Skeletal muscle satellite cell (primary cell): ENCODE data around the gene SEPTIN14.
"Not testable (repeated sequence)": the region's sequence is repeated elsewhere in the genome, so short reads cannot be mapped to it uniquely, and the experiment has no call there.

Experiments used
- H3K27me3 ChIP-seq: 2 replicates; pipeline ENCODE4 v1.7.0; 2013; ENCODE audit warnings: low read length; ENCODE audit not compliant: control insufficient read depth, insufficient read depth
- H3K36me3 ChIP-seq: 2 replicates; pipeline ENCODE4 v1.7.0; 2013; ENCODE audit warnings: mild to moderate bottlenecking, control low read depth, low read length; ENCODE audit not compliant: insufficient read depth
- H3K4me1 ChIP-seq: 2 replicates; pipeline ENCODE4 v1.7.0; 2013; ENCODE audit warnings: low read length; ENCODE audit not compliant: control insufficient read depth, insufficient read depth
- H3K4me2 ChIP-seq: 2 replicates; pipeline ENCODE4 v1.7.0; 2013; ENCODE audit warnings: mild to moderate bottlenecking, low read length
- H3K4me3 ChIP-seq: 2 replicates; pipeline ENCODE4 v1.7.0; 2013; ENCODE audit warnings: low read length
- H3K9ac ChIP-seq: 2 replicates; pipeline ENCODE4 v1.7.0; 2013; ENCODE audit warnings: mild to moderate bottlenecking, low read depth, low read length, moderate library complexity
- H3K9me3 ChIP-seq: replicated peaks from 2 replicates; pipeline ENCODE4 v1.7.0; 2013; ENCODE audit warnings: mild to moderate bottlenecking, control low read depth, low read length

Gene SEPTIN14

DNA sequence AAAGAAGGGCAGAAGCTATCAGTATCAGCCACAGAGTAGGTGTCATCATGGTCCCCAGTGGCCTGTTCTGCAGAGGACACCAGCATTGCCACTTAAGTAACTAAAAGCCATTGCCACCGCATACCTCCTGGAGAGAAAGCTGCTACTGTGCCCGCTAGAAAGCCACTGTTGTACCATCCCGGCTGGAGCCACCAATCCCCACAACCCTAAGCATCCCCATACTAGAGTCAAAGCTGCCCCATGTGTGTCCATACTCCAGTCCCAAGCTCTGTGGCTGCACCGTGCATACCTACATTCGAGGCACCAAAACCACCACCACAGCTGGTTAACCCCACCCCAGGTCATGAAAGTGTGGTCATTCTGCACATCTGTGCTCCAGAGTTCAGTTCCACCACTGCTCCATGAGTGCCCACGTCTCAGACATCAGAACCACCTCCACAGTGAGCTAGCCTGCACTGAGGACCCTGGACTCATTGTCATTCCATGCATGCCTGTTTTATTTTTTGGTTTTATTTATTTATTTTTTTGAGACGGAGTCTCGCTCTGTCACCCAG is 9.5 kb upstream of the SEPTIN14 start:
- H3K9ac ChIP-seq, result no peak overlapping the region
- no peak overlapping the region for H3K4me2 ChIP-seq
- no peak overlapping the region for H3K4me3 ChIP-seq
- no peaks in the 10 kb centered on the region for H3K27me3 ChIP-seq
- no peaks in the 10 kb centered on the region for H3K4me1 ChIP-seq
- H3K36me3 ChIP-seq, result no peaks in the 10 kb centered on the region
- H3K9me3 ChIP-seq, result no peaks in the 10 kb centered on the region

DNA sequence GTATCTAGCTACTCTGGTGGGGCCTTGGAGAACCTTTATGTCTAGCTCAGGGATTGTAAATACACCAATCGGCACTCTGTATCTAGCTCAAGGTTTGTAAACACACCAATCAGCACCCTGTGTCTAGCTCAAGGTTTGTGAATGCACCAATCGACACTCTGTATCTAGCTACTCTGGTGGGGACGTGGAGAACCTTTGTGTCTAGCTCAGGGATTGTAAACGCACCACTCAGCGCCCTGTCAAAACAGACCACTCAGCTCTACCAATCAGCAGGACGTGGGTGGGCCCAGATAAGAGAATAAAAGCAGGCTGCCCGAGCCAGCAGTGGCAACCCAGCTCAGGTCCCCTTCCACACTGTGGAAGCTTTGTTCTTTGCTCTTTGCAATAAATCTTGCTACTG is 6.4 kb upstream of the SEPTIN14 start:
- not testable (repeated sequence) for H3K27me3 ChIP-seq

DNA sequence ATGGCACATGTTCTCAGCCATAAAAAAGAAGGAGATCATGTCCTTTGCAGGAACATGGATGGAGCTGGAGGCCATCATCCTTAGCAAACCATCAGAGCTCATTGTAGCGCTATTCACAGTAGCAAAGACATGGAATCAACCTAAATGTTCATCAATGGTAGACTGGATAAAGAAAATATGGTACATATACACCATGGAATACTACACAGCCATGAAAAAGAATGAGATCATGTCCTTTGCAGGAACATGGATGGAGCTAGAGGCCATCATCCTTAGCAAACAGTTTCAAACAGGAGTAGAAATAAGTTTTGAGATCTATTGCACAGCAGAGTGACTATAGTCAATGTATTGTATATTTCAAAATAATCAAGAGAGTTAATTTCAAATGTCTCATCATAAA is 17.4 kb downstream of the SEPTIN14 start:
- not testable (repeated sequence) for H3K27me3 ChIP-seq, H3K9me3 ChIP-seq, H3K4me2 ChIP-seq, H3K4me1 ChIP-seq, H3K36me3 ChIP-seq, H3K4me3 ChIP-seq, H3K9ac ChIP-seq

More for the DNA sequence above, 6.4 kb upstream of the SEPTIN14 start:
- H3K4me1 ChIP-seq, H3K4me3 ChIP-seq, H3K4me2 ChIP-seq, H3K9ac ChIP-seq, H3K36me3 ChIP-seq, H3K9me3 ChIP-seq: not testable (repeated sequence)

DNA sequence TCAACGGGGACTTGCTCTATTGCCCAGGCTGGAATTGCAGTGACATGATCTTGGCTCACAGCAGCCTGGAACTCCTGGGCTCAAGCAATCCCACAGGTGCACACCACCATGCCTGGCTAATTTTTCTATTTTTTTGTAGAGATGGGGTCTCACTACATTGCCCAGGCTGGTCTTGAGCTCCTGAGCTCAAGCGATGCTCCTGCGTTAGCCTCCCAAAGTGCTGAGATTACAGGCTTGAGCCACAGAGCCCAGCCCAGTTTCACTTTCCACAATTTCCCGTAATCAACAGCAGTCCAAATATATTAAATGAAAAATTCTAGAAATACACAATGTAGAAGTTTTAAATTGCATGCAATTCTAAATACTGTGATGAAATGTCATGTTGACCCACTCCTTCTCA is 24.0 kb downstream of the SEPTIN14 start:
- no peaks in the 10 kb centered on the region for H3K36me3 ChIP-seq
- no peak overlapping the region for H3K9ac ChIP-seq
- no peaks in the 10 kb centered on the region for H3K27me3 ChIP-seq
- H3K9me3 ChIP-seq, result no peaks in the 10 kb centered on the region
- no peaks in the 10 kb centered on the region for H3K4me1 ChIP-seq
- H3K4me3 ChIP-seq, result no peak overlapping the region
- H3K4me2 ChIP-seq, result no peak overlapping the region

DNA sequence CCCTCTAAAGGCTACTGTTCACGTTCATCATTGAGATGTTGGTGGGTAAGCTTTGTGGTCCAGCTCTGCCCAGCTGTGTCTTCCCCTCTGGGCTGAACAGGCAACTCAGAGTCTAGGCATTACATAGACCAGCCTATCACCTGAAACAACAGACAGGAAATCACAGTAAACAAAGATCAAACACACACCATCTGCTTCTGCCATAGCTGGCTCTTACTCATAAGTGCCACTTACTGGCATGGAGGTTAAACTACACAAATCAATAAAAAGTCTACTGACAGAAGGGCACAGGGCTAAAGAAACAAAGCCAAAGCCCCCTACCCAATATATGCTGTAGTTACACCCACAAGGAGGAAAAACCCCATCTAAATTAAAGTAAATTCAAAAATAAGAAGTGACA is 35.0 kb downstream of the SEPTIN14 start:
- no peaks in the 10 kb centered on the region for H3K27me3 ChIP-seq
- peaks cover 5% of the 10 kb centered on the region for H3K9me3 ChIP-seq
- H3K4me3 ChIP-seq, result no peak overlapping the region
- no peak overlapping the region for H3K4me2 ChIP-seq
- H3K9ac ChIP-seq, result no peak overlapping the region
- H3K36me3 ChIP-seq, result no peaks in the 10 kb centered on the region
- H3K4me1 ChIP-seq, result no peaks in the 10 kb centered on the region

DNA sequence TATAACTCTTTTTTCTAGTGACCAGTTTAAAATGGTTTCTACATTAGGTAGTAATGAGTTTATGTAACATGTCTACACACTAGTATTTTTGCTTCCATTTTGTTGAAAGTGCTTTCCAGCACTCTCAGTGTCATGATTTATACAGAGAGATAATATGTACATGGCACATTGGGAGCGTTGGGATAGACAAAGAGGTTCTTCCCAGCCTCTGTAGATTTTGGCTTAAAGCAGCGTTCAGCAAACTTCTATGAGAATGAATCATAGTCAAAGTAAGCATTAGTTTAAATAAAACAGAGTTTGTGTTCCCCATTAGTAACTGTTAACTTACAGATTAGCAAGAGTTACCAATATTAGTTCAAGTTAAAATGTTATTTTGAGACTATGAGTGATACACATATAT is 43.9 kb downstream of the SEPTIN14 start:
- Histone ChIP-seq H3K4me2 (no peak overlapping the region), H3K9ac (no peak overlapping the region), H3K9me3 (no peaks in the 10 kb centered on the region), H3K36me3 (no peaks in the 10 kb centered on the region), H3K4me1 (no peaks in the 10 kb centered on the region), H3K4me3 (no peak overlapping the region), H3K27me3 (no peaks in the 10 kb centered on the region)

DNA sequence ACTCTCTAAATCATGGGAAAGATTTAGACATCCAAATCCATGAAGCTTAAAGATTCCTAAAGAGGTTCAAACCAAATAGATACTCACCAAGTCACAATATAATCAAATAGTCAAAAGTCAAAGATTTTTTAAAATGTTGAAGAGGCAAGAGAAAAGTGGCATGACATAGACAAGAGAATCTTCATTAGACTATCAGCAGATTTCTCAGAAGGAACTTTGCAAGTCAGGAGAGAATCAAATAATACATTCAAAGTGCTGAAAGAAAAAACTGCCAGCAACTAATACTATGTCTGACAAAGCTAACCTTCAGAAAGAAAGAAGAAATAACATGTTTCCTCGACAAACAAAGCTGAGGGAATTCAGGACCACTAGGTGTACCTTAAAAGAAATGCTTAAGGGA is 65.3 kb downstream of the SEPTIN14 start:
- not testable (repeated sequence) for H3K4me2 ChIP-seq, H3K4me3 ChIP-seq, H3K27me3 ChIP-seq, H3K36me3 ChIP-seq, H3K4me1 ChIP-seq, H3K9ac ChIP-seq, H3K9me3 ChIP-seq

DNA sequence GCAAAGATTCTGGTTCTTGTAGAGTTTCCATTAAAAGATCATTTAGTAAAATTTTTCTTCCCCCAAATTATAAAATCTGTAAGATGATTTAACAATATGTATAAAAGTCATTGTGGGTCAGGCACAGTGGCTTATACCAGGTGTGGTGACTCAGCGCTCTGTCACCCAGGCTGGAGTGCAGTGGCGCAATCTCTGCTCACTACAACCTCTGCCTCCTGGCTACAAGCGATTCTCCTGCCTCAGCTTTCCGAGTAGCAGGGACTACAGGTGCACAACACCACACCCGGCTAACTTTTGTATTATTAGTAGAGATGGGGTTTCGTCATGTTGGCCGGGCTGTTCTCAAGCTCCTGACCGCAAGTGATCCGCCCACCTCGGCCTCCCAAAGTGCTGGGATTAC is 68.0 kb downstream of the SEPTIN14 start:
- Histone ChIP-seq H3K36me3 (no peaks in the 10 kb centered on the region), H3K4me1 (no peaks in the 10 kb centered on the region), H3K9me3 (no peaks in the 10 kb centered on the region), H3K4me2 (no peak overlapping the region), H3K27me3 (no peaks in the 10 kb centered on the region), H3K4me3 (no peak overlapping the region), H3K9ac (no peak overlapping the region)

DNA sequence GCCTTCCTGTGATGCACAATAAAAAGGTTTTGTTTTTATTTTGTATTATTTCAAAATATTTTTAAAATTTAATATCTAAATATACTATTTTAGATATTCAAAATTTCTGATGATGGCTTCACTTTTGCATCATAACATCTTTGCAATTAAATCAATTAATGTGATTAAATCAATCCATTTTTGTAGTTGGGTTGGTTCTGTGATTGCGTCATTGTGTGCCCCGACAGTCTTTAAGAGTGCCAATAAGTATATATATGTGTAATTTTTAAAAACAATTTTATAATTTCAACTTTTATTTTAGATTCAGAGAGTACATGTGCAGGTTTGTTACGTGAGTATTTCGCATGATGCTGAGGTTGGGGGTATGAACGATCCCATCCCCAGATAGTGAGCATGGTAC is 70.5 kb downstream of the SEPTIN14 start:
- Histone ChIP-seq H3K4me1 (no peaks in the 10 kb centered on the region), H3K9ac (no peak overlapping the region), H3K9me3 (no peaks in the 10 kb centered on the region), H3K4me2 (no peak overlapping the region), H3K4me3 (no peak overlapping the region), H3K36me3 (no peaks in the 10 kb centered on the region), H3K27me3 (no peaks in the 10 kb centered on the region)

DNA sequence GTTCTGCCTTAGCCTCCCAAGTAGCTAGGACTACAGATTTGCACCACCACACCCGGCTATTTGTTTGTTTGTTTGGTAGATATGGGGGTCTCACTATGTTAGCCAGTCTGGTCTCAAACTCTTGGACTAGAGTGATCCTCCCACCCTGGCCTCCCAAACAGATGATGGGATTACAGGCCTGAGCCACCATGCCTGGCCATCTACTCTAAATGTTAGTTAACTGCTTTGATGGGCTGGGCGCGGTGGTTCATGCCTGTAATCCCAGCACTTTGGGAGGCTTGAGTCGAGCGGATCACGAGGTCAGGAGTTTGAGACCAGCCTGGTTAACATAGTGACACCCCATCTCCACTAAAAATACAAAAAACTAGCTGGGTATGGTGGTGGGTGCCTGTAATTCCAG is 74.8 kb downstream of the SEPTIN14 start:
- Histone ChIP-seq H3K27me3 (no peaks in the 10 kb centered on the region), H3K9ac (no peak overlapping the region), H3K4me3 (no peak overlapping the region), H3K4me1 (no peaks in the 10 kb centered on the region), H3K36me3 (no peaks in the 10 kb centered on the region), H3K9me3 (no peaks in the 10 kb centered on the region), H3K4me2 (no peak overlapping the region)

DNA sequence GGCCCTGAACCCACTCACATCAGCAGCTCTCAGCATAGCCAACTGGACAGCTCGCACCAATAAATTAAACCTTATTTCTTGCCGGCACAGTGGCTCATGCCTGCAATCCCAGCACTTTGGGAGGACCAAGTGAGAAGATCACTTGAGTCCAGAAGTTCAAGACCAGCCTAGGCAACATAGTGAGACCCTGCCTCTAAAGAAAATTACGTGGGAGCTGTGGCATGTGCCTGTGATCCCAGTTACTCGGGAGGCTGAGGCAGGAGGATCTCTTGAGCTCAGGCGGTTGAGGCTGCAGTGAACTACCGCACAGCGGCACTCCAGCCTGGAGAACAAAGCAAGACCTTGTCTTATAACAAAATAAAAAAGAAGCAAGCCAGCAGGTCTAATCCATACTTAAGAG is 75.7 kb downstream of the SEPTIN14 start:
- Histone ChIP-seq H3K9me3 (no peaks in the 10 kb centered on the region), H3K4me3 (no peak overlapping the region), H3K4me2 (no peak overlapping the region), H3K9ac (no peak overlapping the region), H3K27me3 (no peaks in the 10 kb centered on the region), H3K4me1 (no peaks in the 10 kb centered on the region), H3K36me3 (no peaks in the 10 kb centered on the region)

DNA sequence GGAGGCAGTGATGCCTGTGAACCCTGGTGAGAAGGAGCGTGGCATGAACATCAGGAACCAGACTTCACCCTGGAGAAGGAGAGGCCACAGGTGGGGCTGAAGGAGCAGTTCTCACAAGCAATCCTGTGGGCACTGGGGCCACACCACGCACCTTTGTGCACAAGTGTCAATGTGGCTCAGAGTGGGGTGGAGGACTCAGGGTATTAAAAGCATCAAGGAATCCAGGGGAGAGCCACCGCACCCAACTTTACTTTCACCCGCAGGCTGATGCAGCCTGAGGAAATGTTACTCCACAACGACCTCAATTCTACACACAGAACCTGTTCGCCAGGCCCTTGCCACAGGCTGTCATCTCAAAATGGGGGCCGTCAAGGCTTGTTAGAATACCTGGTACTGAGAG is 77.1 kb downstream of the SEPTIN14 start:
- not testable (repeated sequence) for H3K9me3 ChIP-seq, H3K4me1 ChIP-seq, H3K4me3 ChIP-seq, H3K4me2 ChIP-seq, H3K36me3 ChIP-seq, H3K9ac ChIP-seq, H3K27me3 ChIP-seq
